HepG2 (cell line): ENCODE measurements around the gene CDKL2. TPM values are rescaled to one million over a fixed set of nuclear protein-coding genes. Genes with fewer than 3 reads are reported as not detected.

Experiments
- DMAP1 ChIP-seq: IDR thresholded peaks from 2 replicates; pipeline ENCODE4 v1.6.1; 2016
- ETV6 ChIP-seq: sonication (generic); formaldehyde crosslinking; conservative IDR thresholded peaks from 2 replicates; pipeline ENCODE4 v1.4.0; 2020; ENCODE audit warnings: missing genetic modification reagents
- JUNB ChIP-seq: sonication (generic); formaldehyde crosslinking; IDR thresholded peaks from 2 replicates; pipeline ENCODE4 v1.8.0; 2022; ENCODE audit warnings: missing genetic modification reagents, mild to moderate bottlenecking, borderline replicate concordance
- KDM4B ChIP-seq: sonication (generic); formaldehyde crosslinking; IDR thresholded peaks from 2 replicates; pipeline ENCODE4 v1.4.0; 2020; ENCODE audit warnings: missing genetic modification reagents
- MBD4 ChIP-seq: IDR thresholded peaks from 2 replicates; pipeline ENCODE4 v1.6.1; 2012; ENCODE audit warnings: low read length, inconsistent platforms, borderline replicate concordance
- NR2F2 ChIP-seq: IDR thresholded peaks from 2 replicates; pipeline ENCODE4 v1.6.1; 2012; ENCODE audit warnings: low read depth, inconsistent platforms, borderline replicate concordance
- REL ChIP-seq: sonication (generic); formaldehyde crosslinking; conservative IDR thresholded peaks from 2 replicates; pipeline ENCODE4 v1.8.0; 2022; ENCODE audit warnings: mild to moderate bottlenecking, missing genetic modification reagents, moderate library complexity
- RXRA ChIP-seq: sonication (generic); formaldehyde crosslinking; IDR thresholded peaks from 2 replicates; pipeline ENCODE4 v1.5.1; 2020; ENCODE audit warnings: missing genetic modification reagents
- SNAPC2 ChIP-seq: sonication (generic); formaldehyde crosslinking; IDR thresholded peaks from 2 replicates; pipeline ENCODE4 v1.8.1; 2022; ENCODE audit warnings: mild to moderate bottlenecking, missing genetic modification reagents
- ZFP36 ChIP-seq: fragments of 150-350 bp; IDR thresholded peaks from 2 replicates; pipeline ENCODE4 v1.6.1; 2018; ENCODE audit warnings: borderline replicate concordance, low read length, low read depth; ENCODE audit not compliant: partially characterized antibody
- ZNF30 ChIP-seq: sonication (generic); formaldehyde crosslinking; IDR thresholded peaks from 2 replicates; pipeline ENCODE4 v1.5.0; 2020; ENCODE audit warnings: mild to moderate bottlenecking, missing genetic modification reagents
- ZNF350 ChIP-seq: sonication (generic); formaldehyde crosslinking; IDR thresholded peaks from 2 replicates; pipeline ENCODE4 v1.4.0; 2020; ENCODE audit warnings: mild to moderate bottlenecking, low read depth, missing genetic modification reagents, borderline replicate concordance
- ZNF431 ChIP-seq: sonication (generic); formaldehyde crosslinking; IDR thresholded peaks from 2 replicates; pipeline ENCODE4 v1.9.0; 2022; ENCODE audit warnings: missing genetic modification reagents, low read depth, mild to moderate bottlenecking, borderline replicate concordance
- ZNF589 ChIP-seq: sonication (generic); formaldehyde crosslinking; conservative IDR thresholded peaks from 2 replicates; pipeline ENCODE4 v1.8.0; 2022; ENCODE audit warnings: mild to moderate bottlenecking, moderate library complexity, missing genetic modification reagents
- ZNF614 ChIP-seq: IDR thresholded peaks from 2 replicates; pipeline ENCODE4 v1.6.1; 2018; ENCODE audit warnings: missing biosample characterization, missing genetic modification reagents, inconsistent platforms, borderline replicate concordance
- ZNF615 ChIP-seq: sonication (generic); formaldehyde crosslinking; IDR thresholded peaks from 2 replicates; pipeline ENCODE4 v1.5.0; 2020; ENCODE audit warnings: mild to moderate bottlenecking, missing genetic modification reagents, borderline replicate concordance
- ZNF768 ChIP-seq: sonication (generic); formaldehyde crosslinking; IDR thresholded peaks from 2 replicates; pipeline ENCODE4 v1.4.0; 2020; ENCODE audit warnings: missing genetic modification reagents
- ZNF780A ChIP-seq: sonication (generic); formaldehyde crosslinking; IDR thresholded peaks from 2 replicates; pipeline ENCODE4 v1.8.0; 2022; ENCODE audit warnings: mild to moderate bottlenecking, missing genetic modification reagents, moderate library complexity
- polyA plus RNA-seq, 8 experiments: library from polyadenylated mRNA; depleted of rRNA in 3 of 8; stranded (reverse) in 7 of 8; unstranded in 1 of 8; fragments of >200 nt; fragmentation: Illumina TruSeq in 4 of 8; extraction: Trizol in 4 of 8; gene quantifications; 2 replicates each; pipeline versions ENCODE4 v1.2.1 to v1.2.3, GENCODE V29; 2011 to 2016; ENCODE audit warnings: low read depth in 4 of 8, missing spikeins in 1 of 8, mixed read lengths in 1 of 8; ENCODE audit not compliant: insufficient read depth in 1 of 8
- total RNA-seq, 5 experiments: library from RNA; depleted of rRNA; stranded (reverse); fragments of >200 nt; fragmentation: Illumina TruSeq; extraction: Trizol; gene quantifications; 2 replicates each; pipeline ENCODE4 v1.2.3, GENCODE V29; 2016; ENCODE audit warnings: low read depth in 1 of 5
- TF ChIP-seq, protein P1 (sequence below): sonication (generic); formaldehyde crosslinking; IDR thresholded peaks from 2 replicates; pipeline ENCODE4 v1.4.0; 2020; ENCODE audit warnings: missing genetic modification reagents
- TF ChIP-seq, protein P2 (sequence below): sonication (generic); formaldehyde crosslinking; IDR thresholded peaks from 2 replicates; pipeline ENCODE4 v1.4.0; 2020; ENCODE audit warnings: missing genetic modification reagents
- TF ChIP-seq, protein P3 (sequence below): IDR thresholded peaks from 2 replicates; pipeline ENCODE4 v1.6.1; 2016
- TF ChIP-seq, protein P4 (sequence below): sonication (generic); formaldehyde crosslinking; conservative IDR thresholded peaks from 2 replicates; pipeline ENCODE4 v1.4.0; 2020; ENCODE audit warnings: missing genetic modification reagents

The CDKL2 gene
- total and polyA plus RNA-seq, 2 of the 13 experiments (the other 11 are each of a cell fraction or from before 2014, with no cell fraction given): not detected

DNA sequence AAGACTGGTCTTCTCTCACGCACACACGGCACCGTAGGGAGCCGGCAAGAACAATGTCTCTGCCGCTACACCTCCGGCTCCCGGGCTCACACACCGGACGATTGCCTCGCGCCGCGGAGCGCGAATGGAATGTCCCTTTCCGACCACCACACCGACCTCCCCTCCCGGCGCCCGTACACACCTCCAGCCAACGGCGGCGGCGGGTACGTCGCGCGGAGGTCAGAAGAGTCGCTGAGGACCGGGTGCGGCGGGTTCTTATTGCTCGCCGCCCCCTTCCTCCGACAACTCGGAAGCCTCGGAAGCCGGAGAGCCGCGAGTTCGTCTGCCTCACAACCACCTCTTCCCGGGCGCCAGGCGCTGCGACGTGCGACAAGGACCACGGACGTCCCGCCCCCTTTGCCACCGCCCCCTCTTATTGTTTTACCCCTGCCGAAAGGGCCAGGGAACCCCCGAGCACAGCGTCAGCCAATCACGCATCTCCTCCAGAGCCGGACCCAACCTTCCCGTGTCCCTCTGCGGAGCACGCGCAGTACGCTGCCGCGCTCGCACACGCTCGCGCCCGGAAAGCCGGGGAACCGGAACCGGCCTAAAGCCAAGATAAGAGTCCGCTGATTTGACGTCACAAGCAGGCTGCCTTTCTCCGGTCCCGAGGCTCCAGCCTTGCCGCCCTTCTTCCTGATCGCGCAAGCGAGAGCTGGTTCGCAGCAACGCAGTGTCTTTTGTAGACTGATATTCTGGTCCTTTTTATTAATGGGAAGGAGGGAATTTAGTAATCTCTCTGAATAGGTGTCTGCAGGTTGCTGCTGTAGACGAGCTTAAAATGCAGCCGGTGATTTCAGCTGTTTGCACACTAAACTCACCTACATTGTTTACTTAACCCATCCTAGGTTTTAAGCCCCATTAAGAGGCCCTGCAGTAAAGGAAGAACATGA lies 43.0 kb upstream of the CDKL2 start, which contains the start of gene G3BP2 (continued):
- TF ChIP-seq, protein P1, sequence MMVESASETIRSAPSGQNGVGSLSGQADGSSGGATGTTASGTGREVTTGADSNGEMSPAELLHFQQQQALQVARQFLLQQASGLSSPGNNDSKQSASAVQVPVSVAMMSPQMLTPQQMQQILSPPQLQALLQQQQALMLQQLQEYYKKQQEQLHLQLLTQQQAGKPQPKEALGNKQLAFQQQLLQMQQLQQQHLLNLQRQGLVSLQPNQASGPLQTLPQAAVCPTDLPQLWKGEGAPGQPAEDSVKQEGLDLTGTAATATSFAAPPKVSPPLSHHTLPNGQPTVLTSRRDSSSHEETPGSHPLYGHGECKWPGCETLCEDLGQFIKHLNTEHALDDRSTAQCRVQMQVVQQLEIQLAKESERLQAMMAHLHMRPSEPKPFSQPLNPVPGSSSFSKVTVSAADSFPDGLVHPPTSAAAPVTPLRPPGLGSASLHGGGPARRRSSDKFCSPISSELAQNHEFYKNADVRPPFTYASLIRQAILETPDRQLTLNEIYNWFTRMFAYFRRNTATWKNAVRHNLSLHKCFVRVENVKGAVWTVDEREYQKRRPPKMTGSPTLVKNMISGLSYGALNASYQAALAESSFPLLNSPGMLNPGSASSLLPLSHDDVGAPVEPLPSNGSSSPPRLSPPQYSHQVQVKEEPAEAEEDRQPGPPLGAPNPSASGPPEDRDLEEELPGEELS: no peak; the same call in 1 of the 2 replicates
- no peak for TF ChIP-seq ZNF780A (CRISPR knock-in tag)
- peak; percentile 39; the same call in 1 of the 2 replicates for TF ChIP-seq ETV6 (CRISPR knock-in tag)
- no peak; the same call in 1 of the 2 replicates for TF ChIP-seq ZNF589 (CRISPR knock-in tag)
- TF ChIP-seq, protein P2, sequence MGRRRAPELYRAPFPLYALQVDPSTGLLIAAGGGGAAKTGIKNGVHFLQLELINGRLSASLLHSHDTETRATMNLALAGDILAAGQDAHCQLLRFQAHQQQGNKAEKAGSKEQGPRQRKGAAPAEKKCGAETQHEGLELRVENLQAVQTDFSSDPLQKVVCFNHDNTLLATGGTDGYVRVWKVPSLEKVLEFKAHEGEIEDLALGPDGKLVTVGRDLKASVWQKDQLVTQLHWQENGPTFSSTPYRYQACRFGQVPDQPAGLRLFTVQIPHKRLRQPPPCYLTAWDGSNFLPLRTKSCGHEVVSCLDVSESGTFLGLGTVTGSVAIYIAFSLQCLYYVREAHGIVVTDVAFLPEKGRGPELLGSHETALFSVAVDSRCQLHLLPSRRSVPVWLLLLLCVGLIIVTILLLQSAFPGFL: 0 out of 2 replicates have a peak, but pooled peaks have one; percentile 26
- TF ChIP-seq DMAP1 (CRISPR knock-in tag): peak; percentile 60; the same call in 1 of the 2 replicates
- peak; percentile 59 for TF ChIP-seq ZFP36
- no peak for TF ChIP-seq REL (CRISPR knock-in tag)
- 0 out of 2 replicates have a peak, but pooled peaks have one; percentile 32 for TF ChIP-seq RXRA
- no peak for TF ChIP-seq KDM4B (CRISPR knock-in tag)
- TF ChIP-seq MBD4: no peak
- peak; percentile 44; the same call in 1 of the 2 replicates for TF ChIP-seq ZNF768 (CRISPR knock-in tag)
- peak; percentile 74 for TF ChIP-seq ZNF350 (CRISPR knock-in tag)
- 0 out of 2 replicates have a peak, but pooled peaks have one; percentile 18 for TF ChIP-seq ZNF614
- no peak for TF ChIP-seq ZNF615 (CRISPR knock-in tag)
- TF ChIP-seq JUNB (CRISPR knock-in tag): no peak
- no peak for TF ChIP-seq SNAPC2
- no peak; the same call in 1 of the 2 replicates for TF ChIP-seq ZNF431 (CRISPR knock-in tag)
- TF ChIP-seq ZNF30: peak; percentile 35; the same call in 1 of the 2 replicates
- TF ChIP-seq, protein P3, sequence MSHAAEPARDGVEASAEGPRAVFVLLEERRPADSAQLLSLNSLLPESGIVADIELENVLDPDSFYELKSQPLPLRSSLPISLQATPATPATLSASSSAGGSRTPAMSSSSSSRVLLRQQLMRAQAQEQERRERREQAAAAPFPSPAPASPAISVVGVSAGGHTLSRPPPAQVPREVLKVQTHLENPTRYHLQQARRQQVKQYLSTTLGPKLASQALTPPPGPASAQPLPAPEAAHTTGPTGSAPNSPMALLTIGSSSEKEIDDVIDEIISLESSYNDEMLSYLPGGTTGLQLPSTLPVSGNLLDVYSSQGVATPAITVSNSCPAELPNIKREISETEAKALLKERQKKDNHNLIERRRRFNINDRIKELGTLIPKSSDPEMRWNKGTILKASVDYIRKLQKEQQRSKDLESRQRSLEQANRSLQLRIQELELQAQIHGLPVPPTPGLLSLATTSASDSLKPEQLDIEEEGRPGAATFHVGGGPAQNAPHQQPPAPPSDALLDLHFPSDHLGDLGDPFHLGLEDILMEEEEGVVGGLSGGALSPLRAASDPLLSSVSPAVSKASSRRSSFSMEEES: no peak
- no peak; the same call in 1 of the 2 replicates for TF ChIP-seq NR2F2
- TF ChIP-seq, protein P4, sequence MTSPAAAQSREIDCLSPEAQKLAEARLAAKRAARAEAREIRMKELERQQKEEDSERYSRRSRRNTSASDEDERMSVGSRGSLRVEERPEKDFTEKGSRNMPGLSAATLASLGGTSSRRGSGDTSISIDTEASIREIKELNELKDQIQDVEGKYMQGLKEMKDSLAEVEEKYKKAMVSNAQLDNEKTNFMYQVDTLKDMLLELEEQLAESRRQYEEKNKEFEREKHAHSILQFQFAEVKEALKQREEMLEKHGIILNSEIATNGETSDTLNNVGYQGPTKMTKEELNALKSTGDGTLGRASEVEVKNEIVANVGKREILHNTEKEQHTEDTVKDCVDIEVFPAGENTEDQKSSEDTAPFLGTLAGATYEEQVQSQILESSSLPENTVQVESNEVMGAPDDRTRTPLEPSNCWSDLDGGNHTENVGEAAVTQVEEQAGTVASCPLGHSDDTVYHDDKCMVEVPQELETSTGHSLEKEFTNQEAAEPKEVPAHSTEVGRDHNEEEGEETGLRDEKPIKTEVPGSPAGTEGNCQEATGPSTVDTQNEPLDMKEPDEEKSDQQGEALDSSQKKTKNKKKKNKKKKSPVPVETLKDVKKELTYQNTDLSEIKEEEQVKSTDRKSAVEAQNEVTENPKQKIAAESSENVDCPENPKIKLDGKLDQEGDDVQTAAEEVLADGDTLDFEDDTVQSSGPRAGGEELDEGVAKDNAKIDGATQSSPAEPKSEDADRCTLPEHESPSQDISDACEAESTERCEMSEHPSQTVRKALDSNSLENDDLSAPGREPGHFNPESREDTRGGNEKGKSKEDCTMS (CRISPR knock-in tag): no peak
